ENCODE data around the gene TESPA1.

TESPA1 gene

GRCh38 chr12:55001198-55001868, 16.8 kb upstream of the TESPA1 start:
- Histone ChIP-seq H3K9me3 (ENCODE audit: insufficient read depth, low read length) (0 out of 2 replicates have a peak, but pooled peaks cover 3% of the 10 kb centered on the region), H2AFZ (ENCODE audit: low read depth, low read length) (peak overlapping the region; percentile 55; the same call in 1 of the 2 replicates), H3K27me3 (ENCODE audit: low read depth, low read length) (no peaks in the 10 kb centered on the region), H3K4me2 (ENCODE audit: low read length) (peak overlapping the region; percentile 14), H4K20me1 (ENCODE audit: insufficient read depth, low read length) (no peaks in the 10 kb centered on the region), H3K4me1 (ENCODE audit: low read length) (peaks cover 13% of the 10 kb centered on the region), H3K4me3 (ENCODE audit: low read length) (no peak overlapping the region), H3K27ac (ENCODE audit: low read length) (no peak overlapping the region), H3K9ac (ENCODE audit: low read length) (no peak overlapping the region), H3K36me3 (replicated peaks; ENCODE audit: low read depth, low read length) (no peaks in the 10 kb centered on the region), H3K79me2 (ENCODE audit: low read length) (no peaks in the 10 kb centered on the region)
- TF ChIP-seq EZH2phosphoT487 (IDR thresholded peaks at IDR 0.05; ENCODE audit: low read depth): no peak
- TF ChIP-seq, protein P1, sequence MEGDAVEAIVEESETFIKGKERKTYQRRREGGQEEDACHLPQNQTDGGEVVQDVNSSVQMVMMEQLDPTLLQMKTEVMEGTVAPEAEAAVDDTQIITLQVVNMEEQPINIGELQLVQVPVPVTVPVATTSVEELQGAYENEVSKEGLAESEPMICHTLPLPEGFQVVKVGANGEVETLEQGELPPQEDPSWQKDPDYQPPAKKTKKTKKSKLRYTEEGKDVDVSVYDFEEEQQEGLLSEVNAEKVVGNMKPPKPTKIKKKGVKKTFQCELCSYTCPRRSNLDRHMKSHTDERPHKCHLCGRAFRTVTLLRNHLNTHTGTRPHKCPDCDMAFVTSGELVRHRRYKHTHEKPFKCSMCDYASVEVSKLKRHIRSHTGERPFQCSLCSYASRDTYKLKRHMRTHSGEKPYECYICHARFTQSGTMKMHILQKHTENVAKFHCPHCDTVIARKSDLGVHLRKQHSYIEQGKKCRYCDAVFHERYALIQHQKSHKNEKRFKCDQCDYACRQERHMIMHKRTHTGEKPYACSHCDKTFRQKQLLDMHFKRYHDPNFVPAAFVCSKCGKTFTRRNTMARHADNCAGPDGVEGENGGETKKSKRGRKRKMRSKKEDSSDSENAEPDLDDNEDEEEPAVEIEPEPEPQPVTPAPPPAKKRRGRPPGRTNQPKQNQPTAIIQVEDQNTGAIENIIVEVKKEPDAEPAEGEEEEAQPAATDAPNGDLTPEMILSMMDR (IDR thresholded peaks at IDR 0.05; ENCODE audit: low read depth, low read length): no peak

DNA sequence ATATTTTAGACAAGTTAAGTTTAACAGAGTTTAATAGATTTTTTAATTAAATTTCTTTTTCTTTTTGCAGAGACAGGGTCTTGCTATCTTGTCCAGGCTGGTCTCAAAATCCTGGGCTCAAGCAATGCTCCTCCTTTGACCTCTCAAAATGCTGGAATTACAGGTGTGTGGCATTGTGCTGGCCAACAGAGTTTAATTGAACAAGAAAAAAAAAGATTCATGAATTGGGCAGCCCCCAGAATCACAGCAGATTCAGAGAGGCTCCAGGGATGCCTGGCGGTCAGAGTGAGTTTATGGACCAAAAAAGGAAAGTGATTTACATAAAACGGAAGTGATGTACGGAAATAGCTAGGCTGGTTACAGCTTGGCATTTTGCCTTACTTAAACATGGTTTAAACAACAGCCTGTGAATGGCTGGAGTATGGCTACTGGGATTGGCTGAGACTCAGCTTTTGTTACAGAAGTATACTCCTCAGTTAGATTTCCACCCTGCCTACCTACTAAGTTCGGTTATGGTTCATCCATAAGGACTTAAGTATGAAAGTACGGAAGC, 14.5 kb upstream of the TESPA1 start:
- Histone ChIP-seq H3K79me2 (ENCODE audit: low read length) (no peaks in the 10 kb centered on the region), H3K36me3 (replicated peaks; ENCODE audit: low read depth, low read length) (no peaks in the 10 kb centered on the region), H2AFZ (ENCODE audit: low read depth, low read length) (no peak overlapping the region), H3K4me2 (ENCODE audit: low read length) (no peak overlapping the region), H3K9me3 (ENCODE audit: insufficient read depth, low read length) (no peaks in the 10 kb centered on the region), H3K9ac (ENCODE audit: low read length) (no peak overlapping the region), H3K4me1 (ENCODE audit: low read length) (peaks cover 13% of the 10 kb centered on the region), H4K20me1 (ENCODE audit: insufficient read depth, low read length) (no peaks in the 10 kb centered on the region), H3K27ac (ENCODE audit: low read length) (no peak overlapping the region), H3K27me3 (ENCODE audit: low read depth, low read length) (no peaks in the 10 kb centered on the region), H3K4me3 (ENCODE audit: low read length) (no peak overlapping the region)
- no peak for TF ChIP-seq EZH2phosphoT487 (IDR thresholded peaks at IDR 0.05; ENCODE audit: low read depth)
- TF ChIP-seq, protein P1 (IDR thresholded peaks at IDR 0.05; ENCODE audit: low read depth, low read length): no peak

GRCh38 chr12:54997929-54998522, 13.5 kb upstream of the TESPA1 start:
- Histone ChIP-seq H3K27ac (ENCODE audit: low read length) (no peak overlapping the region), H3K9ac (ENCODE audit: low read length) (no peak overlapping the region), H3K9me3 (ENCODE audit: insufficient read depth, low read length) (no peaks in the 10 kb centered on the region), H3K4me3 (ENCODE audit: low read length) (no peak overlapping the region), H3K79me2 (ENCODE audit: low read length) (no peaks in the 10 kb centered on the region), H2AFZ (ENCODE audit: low read depth, low read length) (no peak overlapping the region), H3K36me3 (replicated peaks; ENCODE audit: low read depth, low read length) (no peaks in the 10 kb centered on the region), H3K27me3 (ENCODE audit: low read depth, low read length) (no peaks in the 10 kb centered on the region), H3K4me2 (ENCODE audit: low read length) (no peak overlapping the region), H3K4me1 (ENCODE audit: low read length) (peaks cover 15% of the 10 kb centered on the region), H4K20me1 (ENCODE audit: insufficient read depth, low read length) (no peaks in the 10 kb centered on the region)
- TF ChIP-seq, protein P1 (IDR thresholded peaks at IDR 0.05; ENCODE audit: low read depth, low read length): no peak
- no peak for TF ChIP-seq EZH2phosphoT487 (IDR thresholded peaks at IDR 0.05; ENCODE audit: low read depth)

GRCh38 chr12:54996205-54996604, 11.6 kb upstream of the TESPA1 start:
- Histone ChIP-seq H3K9me3 (ENCODE audit: insufficient read depth, low read length) (no peaks in the 10 kb centered on the region), H3K79me2 (ENCODE audit: low read length) (no peaks in the 10 kb centered on the region), H3K4me3 (ENCODE audit: low read length) (no peak overlapping the region), H3K9ac (ENCODE audit: low read length) (no peak overlapping the region), H4K20me1 (ENCODE audit: insufficient read depth, low read length) (no peaks in the 10 kb centered on the region), H2AFZ (ENCODE audit: low read depth, low read length) (no peak overlapping the region), H3K27me3 (ENCODE audit: low read depth, low read length) (no peaks in the 10 kb centered on the region), H3K36me3 (replicated peaks; ENCODE audit: low read depth, low read length) (no peaks in the 10 kb centered on the region), H3K27ac (ENCODE audit: low read length) (no peak overlapping the region), H3K4me1 (ENCODE audit: low read length) (peaks cover 23% of the 10 kb centered on the region), H3K4me2 (ENCODE audit: low read length) (no peak overlapping the region)
- TF ChIP-seq, protein P1 (IDR thresholded peaks at IDR 0.05; ENCODE audit: low read depth, low read length): no peak
- no peak for TF ChIP-seq EZH2phosphoT487 (IDR thresholded peaks at IDR 0.05; ENCODE audit: low read depth)

Measured in OCI-LY3 (cell line).